B cell (primary cell): ENCODE data around the gene RPP14. TPM values are rescaled to one million over a fixed set of nuclear protein-coding genes. Genes with fewer than 3 reads are reported as not detected.

Experiments used
- ATAC-seq: fragments of 200-7000 bp; cut with Tn5 transposase; one replicate; pipeline ENCODE4 v1.10.0; 2021; ENCODE audit warnings: low read depth, mild to moderate bottlenecking, moderate number of reproducible peaks, moderate library complexity
- CTCF ChIA-PET: fragments of 350-600 bp; sonication (Branson Sonifier 250); formaldehyde crosslinking; loops from one replicate; lab custom pipeline; 2021; ENCODE audit warnings: antibody characterized with exemption, inconsistent platforms; lab: Charles Lee
- POLR2A ChIA-PET: fragments of 350-600 bp; sonication (Branson Sonifier 250); formaldehyde crosslinking; loops from one replicate; lab custom pipeline; 2021; ENCODE audit warnings: antibody characterized with exemption; lab: Charles Lee
- DNase-seq: peaks from one replicate; pipeline ENCODE4 v3.0.0; 2013
- H2AFZ ChIP-seq: 2 replicates; pipeline ENCODE4 v1.6.1; 2012; ENCODE audit warnings: mild to moderate bottlenecking, low read depth, low read length; ENCODE audit not compliant: insufficient read depth, poor library complexity, severe bottlenecking
- H3K27ac ChIP-seq, 2 donors: 1 replicate in 1 of 2; 2 replicates in 1 of 2; pipeline ENCODE4 v1.5.1; 2012 to 2013; ENCODE audit warnings: low read length in 2 of 2, mild to moderate bottlenecking in 2 of 2, moderate library complexity in 1 of 2
- H3K27me3 ChIP-seq, 4 experiments: fragments of 200-600 bp in 1 of 4; sonication (generic) in 1 of 4; replicated peaks in 1 of 4; 1 replicate in 2 of 4; 2 replicates in 2 of 4; pipeline versions ENCODE4 v1.6.1 to v1.7.0; 2013 to 2016; ENCODE audit warnings: low read length in 3 of 4, mild to moderate bottlenecking in 2 of 4, mixed read lengths in 1 of 4, moderate library complexity in 1 of 4; ENCODE audit not compliant: insufficient read depth in 4 of 4, control insufficient read depth in 3 of 4; ENCODE audit errors: control extremely low read depth in 1 of 4
- H3K36me3 ChIP-seq, 2 experiments: replicated peaks in 1 of 2; 1 replicate in 1 of 2; 2 replicates in 1 of 2; pipeline versions ENCODE4 v1.6.1 to v1.7.1; 2013; ENCODE audit warnings: low read length in 1 of 2; ENCODE audit not compliant: insufficient read depth in 2 of 2, control insufficient read depth in 1 of 2; ENCODE audit errors: control extremely low read depth in 1 of 2, extremely low read depth in 1 of 2
- H3K4me1 ChIP-seq, 2 donors: fragments of 200-600 bp in 1 of 2; sonication (generic) in 1 of 2; 1 replicate in 1 of 2; 2 replicates in 1 of 2; pipeline versions ENCODE4 v1.5.1 to v1.6.1; 2013 to 2017; ENCODE audit warnings: low read length in 2 of 2; ENCODE audit not compliant: control insufficient read depth in 2 of 2, insufficient read depth in 2 of 2
- H3K4me2 ChIP-seq: replicated peaks from 2 replicates; pipeline ENCODE3; 2012; ENCODE audit warnings: mild to moderate bottlenecking, low read depth, low read length; ENCODE audit not compliant: poor library complexity, severe bottlenecking
- H3K4me3 ChIP-seq, 5 experiments: fragments of 200-600 bp in 1 of 5; sonication (generic) in 1 of 5; 1 replicate in 3 of 5; 2 replicates in 2 of 5; pipeline versions ENCODE4 v1.5.1 to v1.7.0; 2011 to 2016; ENCODE audit warnings: low read length in 4 of 5, mild to moderate bottlenecking in 4 of 5, low read depth in 2 of 5, control low read depth in 1 of 5, moderate library complexity in 1 of 5; ENCODE audit not compliant: insufficient read depth in 1 of 5; ENCODE audit errors: control extremely low read depth in 1 of 5, extremely low read depth in 1 of 5
- H3K79me2 ChIP-seq: fragments of 200-600 bp; sonication (generic); one replicate; pipeline ENCODE4 v1.6.0; 2016; ENCODE audit warnings: low read length; ENCODE audit not compliant: control insufficient read depth, insufficient read depth
- H3K9ac ChIP-seq: fragments of 200-600 bp; sonication (generic); 2 replicates; pipeline ENCODE4 v1.6.1; 2017; ENCODE audit warnings: mild to moderate bottlenecking, low read length, moderate library complexity
- H3K9me3 ChIP-seq, 3 donors: one replicate each; pipeline versions ENCODE4 v1.6.1 to v1.7.1; 2013; ENCODE audit warnings: low read length in 2 of 3; ENCODE audit not compliant: control insufficient read depth in 2 of 3, insufficient read depth in 1 of 3; ENCODE audit errors: control extremely low read depth in 1 of 3
- H4K20me1 ChIP-seq: 2 replicates; pipeline ENCODE4 v1.6.0; 2012; ENCODE audit warnings: mild to moderate bottlenecking, low read length; ENCODE audit not compliant: insufficient read depth, control insufficient read depth, poor library complexity, severe bottlenecking
- H3K27ac Mint-ChIP-seq: one replicate; pipeline ENCODE4 v1.8.0; 2021; ENCODE audit warnings: mixed read lengths
- H3K27me3 Mint-ChIP-seq: one replicate; pipeline ENCODE4 v1.8.0; 2021; ENCODE audit warnings: mixed read lengths
- H3K4me1 Mint-ChIP-seq: one replicate; pipeline ENCODE4 v1.8.0; 2021; ENCODE audit warnings: mixed read lengths
- H3K4me3 Mint-ChIP-seq: one replicate; pipeline ENCODE4 v1.8.0; 2021; ENCODE audit warnings: mixed read lengths
- H3K9me3 Mint-ChIP-seq: one replicate; pipeline ENCODE4 v1.8.0; 2022; ENCODE audit warnings: mixed read lengths; ENCODE audit not compliant: insufficient read depth
- EZH2 ChIP-seq: IDR thresholded peaks from 2 replicates; pipeline ENCODE4 v1.6.1; 2012; ENCODE audit warnings: borderline replicate concordance, low read depth, mild to moderate bottlenecking, moderate library complexity, low read length; ENCODE audit not compliant: insufficient read depth, poor library complexity, severe bottlenecking
- WGBS: methylation state at CpG from one replicate; pipeline ENCODE4 v1.1.5; 2013; ENCODE audit warnings: missing lambda C conversion rate; ENCODE audit not compliant: insufficient coverage; 5-methylcytosine and 5-hydroxymethylcytosine counted together
- intact Hi-C: fragments of 100-400 bp; cut with micrococcal nuclease; formaldehyde crosslinking; loops from one replicate; pipeline ENCODE4 v1.10.0; 2022
- polyA minus RNA-seq: library from RNA; depleted of rRNA, polyadenylated mRNA; stranded (reverse); fragments of >200 nt; gene quantifications from 2 replicates; pipeline ENCODE4 v1.2.3, GENCODE V29; 2012
- polyA plus RNA-seq: library from polyadenylated mRNA; depleted of rRNA; stranded (reverse); fragments of >200 nt; gene quantifications from 2 replicates; pipeline ENCODE4 v1.2.3, GENCODE V29; 2012
- total RNA-seq, 2 donors: library from RNA; stranded (reverse); fragments of 120-200 nt in 1 of 2; gene quantifications; 1 replicate in 1 of 2; 2 replicates in 1 of 2; pipeline versions ENCODE4 v1.2.3 to v1.2.4, GENCODE V29; 2013 to 2022
- TF ChIP-seq, protein P1 (sequence below): fragments of 200-600 bp; IDR thresholded peaks from one replicate; pipeline ENCODE4 v1.8.0; 2022; ENCODE audit warnings: antibody characterized with exemption, mild to moderate bottlenecking

RPP14 gene
- 17.9 and 18.3 TPM in 2 replicates for total RNA-seq
- total RNA-seq (2013) = 10.6 TPM
- 4.7 and 10.4 TPM in 2 replicates for polyA plus RNA-seq
- 3.8 and 7.1 TPM in 2 replicates for polyA minus RNA-seq

DNA sequence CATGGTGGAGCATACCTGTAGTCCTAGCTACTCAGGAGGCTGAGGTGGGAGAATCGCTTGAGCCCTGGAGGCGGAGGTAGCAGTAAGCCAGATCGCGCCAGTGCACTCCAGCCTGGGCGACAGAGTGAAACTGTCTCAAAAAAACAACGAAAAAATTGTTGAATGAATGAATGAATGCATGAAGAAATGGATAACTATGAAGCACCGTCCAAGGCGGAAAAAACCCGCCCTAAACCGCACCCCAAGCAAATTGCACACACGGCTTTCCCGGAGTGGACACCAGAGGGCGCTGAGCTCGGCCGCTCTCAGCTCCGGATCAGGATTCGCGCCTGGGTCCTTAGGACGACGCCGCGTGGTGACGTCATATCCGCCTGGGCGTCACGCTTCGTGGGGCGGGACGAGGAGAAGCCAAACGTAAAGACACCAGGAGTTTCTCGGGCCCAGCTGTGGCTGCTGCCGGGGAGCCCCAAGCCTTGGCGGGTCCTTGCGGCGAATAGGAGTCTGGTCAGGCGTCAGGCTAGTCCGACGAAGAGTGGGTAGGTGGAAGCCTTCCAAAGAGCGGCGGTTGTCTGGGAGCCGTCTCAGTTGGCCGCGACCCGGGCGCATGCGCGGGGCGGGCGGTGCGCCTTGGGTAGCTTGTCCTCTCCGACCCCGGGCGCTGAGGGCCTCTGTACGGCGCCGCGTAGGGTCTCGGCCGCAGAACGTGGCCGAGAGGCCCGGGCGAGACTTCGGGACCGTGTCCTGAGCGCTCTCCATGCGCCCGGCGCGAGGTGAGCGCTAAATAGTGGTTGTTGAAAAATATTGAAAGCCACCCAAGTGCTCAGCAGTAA lies at the start of gene RPP14, which contains the start of gene HTD2:
Gene RPP14 (plus strand): TSS at position 364 of the 830 bp plus-strand sequence. CDS start 4,085 bp downstream, outside the sequence.
Gene HTD2 (plus strand): TSS at position 639 of the 830 bp plus-strand sequence. CDS start 11,094 bp downstream, outside the sequence.
- POLR2A ChIA-PET = interaction anchor here (0.5 to 2.0 kb wide), 15 partner anchors 29 to 1238 kb away, joined by 3 to 15 read pairs (median 4); partner anchors contain the start of genes ABHD6, KCTD6 and PDHB
- Mint-ChIP-seq H3K4me3 (peak within 1 kb of the TSS; percentile 98), H3K9me3 (no peaks in the 10 kb centered on the region), H3K27ac (peak within 1 kb of the TSS; percentile 100), H3K27me3 (no peaks in the 10 kb centered on the region), H3K4me1 (peaks cover 31% of the 10 kb centered on the region)
- H2AFZ ChIP-seq = peak within 1 kb of the TSS; percentile 90
- peaks cover 26% of the 10 kb centered on the region for H4K20me1 ChIP-seq
- H3K9ac ChIP-seq = peak within 1 kb of the TSS; percentile 98
- peaks cover 42% of the 10 kb centered on the region for H3K79me2 ChIP-seq
- H3K27me3 ChIP-seq = no peaks in the 10 kb centered on the region
- intact Hi-C loops = loop anchor here (1.0 kb wide), 8 partner anchors 15 to 226 kb away; partner anchors contain the start of genes ABHD6, PDHB and PXK
- CTCF ChIA-PET = interaction anchor here (0.6 to 5.2 kb wide), 57 partner anchors 10 to 357 kb away, joined by 3 to 101 read pairs (median 6); partner anchors contain the start of genes ABHD6, ACOX2, DNASE1L3 and FLNB
- H3K4me3 ChIP-seq = peak within 1 kb of the TSS; percentile 74 to 87 (median 83)
- peak; percentile 90 for ATAC-seq
- 3% methylated on average over 68 of the region's 71 CpGs for WGBS
- peaks cover 0 to 14% of the 10 kb centered on the region in 2 experiments for H3K36me3 ChIP-seq
- H3K9me3 ChIP-seq = peaks cover 0 to 12% (median 10%) of the 10 kb centered on the region in 3 donors
- H3K4me2 ChIP-seq = peak within 1 kb of the TSS; percentile 86
- no peak for TF ChIP-seq EZH2
- TF ChIP-seq, protein P1, sequence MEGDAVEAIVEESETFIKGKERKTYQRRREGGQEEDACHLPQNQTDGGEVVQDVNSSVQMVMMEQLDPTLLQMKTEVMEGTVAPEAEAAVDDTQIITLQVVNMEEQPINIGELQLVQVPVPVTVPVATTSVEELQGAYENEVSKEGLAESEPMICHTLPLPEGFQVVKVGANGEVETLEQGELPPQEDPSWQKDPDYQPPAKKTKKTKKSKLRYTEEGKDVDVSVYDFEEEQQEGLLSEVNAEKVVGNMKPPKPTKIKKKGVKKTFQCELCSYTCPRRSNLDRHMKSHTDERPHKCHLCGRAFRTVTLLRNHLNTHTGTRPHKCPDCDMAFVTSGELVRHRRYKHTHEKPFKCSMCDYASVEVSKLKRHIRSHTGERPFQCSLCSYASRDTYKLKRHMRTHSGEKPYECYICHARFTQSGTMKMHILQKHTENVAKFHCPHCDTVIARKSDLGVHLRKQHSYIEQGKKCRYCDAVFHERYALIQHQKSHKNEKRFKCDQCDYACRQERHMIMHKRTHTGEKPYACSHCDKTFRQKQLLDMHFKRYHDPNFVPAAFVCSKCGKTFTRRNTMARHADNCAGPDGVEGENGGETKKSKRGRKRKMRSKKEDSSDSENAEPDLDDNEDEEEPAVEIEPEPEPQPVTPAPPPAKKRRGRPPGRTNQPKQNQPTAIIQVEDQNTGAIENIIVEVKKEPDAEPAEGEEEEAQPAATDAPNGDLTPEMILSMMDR = peak; percentile 90
- DNase-seq = peak; percentile 99
- peak within 1 kb of the TSS; percentile 96 to 99 for H3K27ac ChIP-seq
- H3K4me1 ChIP-seq = peaks cover 24 to 27% of the 10 kb centered on the region in 2 donors
